HG03575 (cell line): ENCODE results near the gene PTGIS.

Experiments
- ATAC-seq: cut with Tn5 transposase; IDR thresholded peaks from one replicate; pipeline ENCODE4 v1.9.1; 2021; ENCODE audit not compliant: unreplicated experiment, insufficient number of reproducible peaks, low FRiP score; ENCODE audit errors: extremely low read depth

Gene PTGIS

GRCh38 chr20:49541733-49542513 lies 26.0 kb downstream of the PTGIS start:
- ATAC-seq = no peak

GRCh38 chr20:49540687-49541435 lies 27.1 kb downstream of the PTGIS start:
- no peak for ATAC-seq

GRCh38 chr20:49540232-49540620 lies 27.7 kb downstream of the PTGIS start:
- ATAC-seq = no peak

GRCh38 chr20:49539481-49540231 lies 28.3 kb downstream of the PTGIS start:
- no peak for ATAC-seq

- no peak for ATAC-seq
Measured at GRCh38 chr20:49538950-49539349, 29.0 kb downstream of the PTGIS start.

- ATAC-seq = no peak
Measured at GRCh38 chr20:49534255-49534712, 33.7 kb downstream of the PTGIS start.

- ATAC-seq = no peak
Measured at GRCh38 chr20:49532285-49532946, 35.5 kb downstream of the PTGIS start.

GRCh38 chr20:49529470-49529869 lies 38.5 kb downstream of the PTGIS start:
- no peak for ATAC-seq

- no peak for ATAC-seq
Measured at GRCh38 chr20:49526568-49526967, 41.4 kb downstream of the PTGIS start.

- no peak for ATAC-seq
Measured at GRCh38 chr20:49526056-49526455, 41.9 kb downstream of the PTGIS start.

GRCh38 chr20:49523767-49524360 lies 44.1 kb downstream of the PTGIS start:
- no peak for ATAC-seq

GRCh38 chr20:49521356-49521755 lies 46.6 kb downstream of the PTGIS start:
- no peak for ATAC-seq

GRCh38 chr20:49519777-49520359 lies 48.1 kb downstream of the PTGIS start:
- no peak for ATAC-seq

- no peak for ATAC-seq
Measured at GRCh38 chr20:49519212-49519712, 48.7 kb downstream of the PTGIS start.

GRCh38 chr20:49518576-49518975 lies 49.4 kb downstream of the PTGIS start:
- no peak for ATAC-seq

- no peak for ATAC-seq
Measured at GRCh38 chr20:49517805-49518100, 50.2 kb downstream of the PTGIS start.

GRCh38 chr20:49516916-49517804 lies 50.8 kb downstream of the PTGIS start:
- ATAC-seq = no peak

GRCh38 chr20:49515586-49515985 lies 52.4 kb downstream of the PTGIS start:
- ATAC-seq = no peak
